Liver (tissue), 9 donors: Measurements from ENCODE around the gene TEX19. TPM values are rescaled to one million over a fixed set of nuclear protein-coding genes. Genes with fewer than 3 reads are reported as not detected.

Experiments used
- DNase-seq: peaks from one replicate; pipeline ENCODE4 v3.0.0-alpha.2; 2017; ENCODE audit warnings: low spot score
- H3K27ac ChIP-seq, 2 donors: one replicate each; pipeline ENCODE4 v1.7.0; 2013; ENCODE audit warnings: inconsistent platforms in 2 of 2, low read length in 2 of 2, control low read depth in 1 of 2, low read depth in 1 of 2, mild to moderate bottlenecking in 1 of 2
- H3K27me3 ChIP-seq, 4 donors: one replicate each; pipeline versions ENCODE4 v1.6.1 to v1.7.0; 2013; ENCODE audit warnings: low read length in 3 of 4, inconsistent platforms in 1 of 4, mild to moderate bottlenecking in 1 of 4, moderate library complexity in 1 of 4; ENCODE audit not compliant: control insufficient read depth in 4 of 4, insufficient read depth in 4 of 4
- H3K36me3 ChIP-seq, 4 donors: one replicate each; pipeline versions ENCODE4 v1.6.1 to v1.7.0; 2013; ENCODE audit warnings: low read length in 3 of 4, mild to moderate bottlenecking in 3 of 4, low read depth in 1 of 4, moderate library complexity in 1 of 4; ENCODE audit not compliant: control insufficient read depth in 4 of 4, insufficient read depth in 3 of 4
- H3K4me1 ChIP-seq, 4 donors: one replicate each; pipeline versions ENCODE4 v1.6.1 to v1.7.0; 2013; ENCODE audit warnings: low read length in 3 of 4, mild to moderate bottlenecking in 3 of 4, moderate library complexity in 1 of 4; ENCODE audit not compliant: control insufficient read depth in 4 of 4, insufficient read depth in 4 of 4
- H3K4me3 ChIP-seq, 3 donors: one replicate each; pipeline versions ENCODE4 v1.6.1 to v1.7.0; 2013; ENCODE audit warnings: low read length in 3 of 3, control low read depth in 1 of 3, low read depth in 1 of 3, mild to moderate bottlenecking in 1 of 3
- H3K9ac ChIP-seq, 2 donors: one replicate each; pipeline ENCODE4 v1.7.0; 2013; ENCODE audit warnings: low read length in 2 of 2, mild to moderate bottlenecking in 2 of 2, moderate library complexity in 2 of 2, control low read depth in 1 of 2, low read depth in 1 of 2
- H3K9me3 ChIP-seq, 4 donors: one replicate each; pipeline versions ENCODE4 v1.6.1 to v1.7.0; 2013; ENCODE audit warnings: low read length in 3 of 4; ENCODE audit not compliant: control insufficient read depth in 4 of 4
- ATF3 ChIP-seq: IDR thresholded peaks from 2 replicates; pipeline ENCODE4 v1.6.1; 2016; ENCODE audit warnings: antibody characterized with exemption
- CTCF ChIP-seq: fragments of 150-350 bp; IDR thresholded peaks from 2 replicates; pipeline ENCODE4 v1.5.1; 2017; ENCODE audit warnings: improper control_type of control experiment, low read depth, low read length; ENCODE audit not compliant: missing input control
- EGR1 ChIP-seq, 2 donors: IDR thresholded peaks; 2 replicates each; pipeline ENCODE4 v1.6.1; 2016 to 2018; ENCODE audit warnings: antibody characterized with exemption in 2 of 2, low read depth in 2 of 2
- FOXA1 ChIP-seq: IDR thresholded peaks from 2 replicates; pipeline ENCODE4 v1.6.1; 2016; ENCODE audit warnings: antibody characterized with exemption
- FOXA2 ChIP-seq: IDR thresholded peaks from 2 replicates; pipeline ENCODE4 v1.6.1; 2016; ENCODE audit warnings: antibody characterized with exemption
- GABPA ChIP-seq, 2 donors: IDR thresholded peaks in 1 of 2; conservative IDR thresholded peaks in 1 of 2; 2 replicates each; pipeline ENCODE4 v1.6.1; 2016; ENCODE audit warnings: antibody characterized with exemption in 2 of 2, mild to moderate bottlenecking in 1 of 2, moderate library complexity in 1 of 2
- HNF4A ChIP-seq, 2 donors: conservative IDR thresholded peaks; 2 replicates each; pipeline ENCODE4 v1.6.1; 2016; ENCODE audit warnings: antibody characterized with exemption in 2 of 2, mild to moderate bottlenecking in 2 of 2
- HNF4G ChIP-seq: IDR thresholded peaks from 2 replicates; pipeline ENCODE4 v1.6.1; 2016; ENCODE audit warnings: antibody characterized with exemption
- JUND ChIP-seq, 2 donors: IDR thresholded peaks; 2 replicates each; pipeline ENCODE4 v1.6.1; 2016; ENCODE audit warnings: antibody characterized with exemption in 2 of 2
- MAX ChIP-seq: IDR thresholded peaks from 2 replicates; pipeline ENCODE4 v1.6.1; 2016; ENCODE audit warnings: antibody characterized with exemption
- NR2F2 ChIP-seq: IDR thresholded peaks from 2 replicates; pipeline ENCODE4 v1.6.1; 2016; ENCODE audit warnings: antibody characterized with exemption
- RAD21 ChIP-seq, 2 donors: IDR thresholded peaks; 2 replicates each; pipeline ENCODE4 v1.6.1; 2016; ENCODE audit warnings: antibody characterized with exemption in 2 of 2, mild to moderate bottlenecking in 2 of 2
- REST ChIP-seq: IDR thresholded peaks from 2 replicates; pipeline ENCODE4 v1.6.1; 2016; ENCODE audit warnings: antibody characterized with exemption, mild to moderate bottlenecking
- RXRA ChIP-seq, 2 donors: IDR thresholded peaks; 2 replicates each; pipeline ENCODE4 v1.6.1; 2017 to 2018; ENCODE audit warnings: antibody characterized with exemption in 2 of 2, mild to moderate bottlenecking in 1 of 2
- SP1 ChIP-seq: IDR thresholded peaks from 2 replicates; pipeline ENCODE4 v1.6.1; 2018; ENCODE audit warnings: antibody characterized with exemption, mild to moderate bottlenecking
- TAF1 ChIP-seq: conservative IDR thresholded peaks from 2 replicates; pipeline ENCODE4 v1.6.1; 2016; ENCODE audit warnings: antibody characterized with exemption, mild to moderate bottlenecking
- YY1 ChIP-seq: IDR thresholded peaks from 2 replicates; pipeline ENCODE4 v1.6.1; 2016; ENCODE audit warnings: antibody characterized with exemption, mild to moderate bottlenecking
- ZBTB33 ChIP-seq: IDR thresholded peaks from 2 replicates; pipeline ENCODE4 v1.6.1; 2016; ENCODE audit warnings: antibody characterized with exemption
- WGBS: extraction: QIAGEN DNeasy Blood & Tissue Kit; methylation state at CpG from one replicate; pipeline ENCODE4 v1.1.7; 2013; 5-methylcytosine and 5-hydroxymethylcytosine counted together
- polyA plus RNA-seq, 2 donors: library from polyadenylated mRNA; stranded (reverse) in 1 of 2; unstranded in 1 of 2; fragments of 200-250 nt in 1 of 2; fragments of >200 nt in 1 of 2; fragmentation: Nextera tagmentation in 1 of 2; extraction: Ambion mirVana in 1 of 2; gene quantifications; one replicate each; pipeline versions ENCODE4 v1.2.1 to v1.2.3, GENCODE V29; 2013 to 2015
- total RNA-seq, 2 donors: library from RNA; depleted of rRNA; stranded (reverse); fragments of >200 nt; gene quantifications; one replicate each; pipeline ENCODE4 v1.2.3, GENCODE V29; 2014
- donor health status: healthy.
- donor health status: healthy.
- donor health status: healthy.
- donor health status: healthy.
- donor health status: healthy.

Gene TEX19
- total and polyA plus RNA-seq, 4 donors = 0.14 TPM; not detected in 3

GRCh38 chr17:82382933-82383255 lies 23.8 kb downstream of the TEX19 start:
- Histone ChIP-seq H3K9ac (no peak overlapping the region), H3K4me3 (no peak overlapping the region), H3K4me1 (peaks cover 18 to 27% (median 21%) of the 10 kb centered on the region in 4 donors), H3K9me3 (no peaks in the 10 kb centered on the region), H3K36me3 (no peaks in the 10 kb centered on the region), H3K27me3 (peaks cover 0 to 5% (median 0%) of the 10 kb centered on the region in 4 donors), H3K27ac (no peak overlapping the region)
- no peak for TF ChIP-seq RXRA (IDR thresholded peaks at IDR 0.05)
- no peak for TF ChIP-seq ATF3
- TF ChIP-seq TAF1 = no peak
- no peak for TF ChIP-seq NR2F2
- no peak for TF ChIP-seq GABPA (IDR thresholded peaks at IDR 0.05 in 1 of 2, conservative IDR thresholded peaks at IDR 0.05 in 1 of 2)
- no peak for TF ChIP-seq ZBTB33
- no peak for TF ChIP-seq HNF4A (conservative IDR thresholded peaks at IDR 0.05)
- no peak for TF ChIP-seq REST
- TF ChIP-seq EGR1 (IDR thresholded peaks at IDR 0.05; ENCODE audit: low read depth in 2 of 2) = no peak
- no peak for TF ChIP-seq JUND (IDR thresholded peaks at IDR 0.05)
- no peak for TF ChIP-seq SP1
- TF ChIP-seq FOXA2 = no peak
- TF ChIP-seq FOXA1 = no peak
- no peak for TF ChIP-seq YY1
- TF ChIP-seq HNF4G = no peak
- no peak for DNase-seq
- 81% methylated on average over 11 of the region's 11 CpGs for WGBS

- Histone ChIP-seq H3K4me1 (peaks cover 18 to 27% (median 21%) of the 10 kb centered on the region in 4 donors), H3K27me3 (peaks cover 0 to 1% (median 0%) of the 10 kb centered on the region in 4 donors), H3K36me3 (no peaks in the 10 kb centered on the region), H3K9ac (no peak overlapping the region), H3K4me3 (no peak overlapping the region), H3K27ac (no peak overlapping the region), H3K9me3 (no peaks in the 10 kb centered on the region)
- no peak for TF ChIP-seq HNF4G
- no peak for TF ChIP-seq MAX
- no peak for TF ChIP-seq REST
- no peak for TF ChIP-seq CTCF
- TF ChIP-seq FOXA1 = no peak
- TF ChIP-seq ATF3 = no peak
- no peak for TF ChIP-seq HNF4A (conservative IDR thresholded peaks at IDR 0.05)
- no peak for TF ChIP-seq EGR1 (IDR thresholded peaks at IDR 0.05; ENCODE audit: low read depth in 2 of 2)
- TF ChIP-seq RAD21 (IDR thresholded peaks at IDR 0.05) = no peak
- TF ChIP-seq JUND (IDR thresholded peaks at IDR 0.05) = no peak
- no peak for TF ChIP-seq ZBTB33
- TF ChIP-seq TAF1 = no peak
- DNase-seq = no peak
- WGBS = 69% methylated on average over 18 of the region's 18 CpGs
These were observed 24.4 kb downstream of the TEX19 start for GRCh38 chr17:82383411-82383810.
